SU-DHL-6 (cell line): Measurements from ENCODE around the gene CACNG1.
"Not testable (repeated sequence)": the region's sequence is repeated elsewhere in the genome, so short reads cannot be mapped to it uniquely, and the experiment has no call there.

ENCODE experiments used
- H2AFZ ChIP-seq: fragments of 200-600 bp; sonication (generic); 2 replicates; pipeline ENCODE4 v1.6.1; 2014; ENCODE audit warnings: low read depth, mild to moderate bottlenecking, moderate library complexity, mixed read lengths, antibody characterized with exemption, low read length; ENCODE audit not compliant: severe bottlenecking
- H3F3A ChIP-seq: fragments of 200-600 bp; shearing (Covaris generic); 2 replicates; pipeline ENCODE4 v1.6.0; 2016; ENCODE audit warnings: antibody characterized with exemption, mild to moderate bottlenecking; ENCODE audit not compliant: insufficient read depth
- H3K27ac ChIP-seq: fragments of 200-600 bp; sonication (generic); 2 replicates; pipeline ENCODE4 v1.5.1; 2016; ENCODE audit warnings: low read depth, mild to moderate bottlenecking, low read length, moderate library complexity, mixed read lengths
- H3K27me3 ChIP-seq: fragments of 200-600 bp; sonication (generic), shearing (Covaris generic); 2 replicates; pipeline ENCODE4 v1.6.0; 2014; ENCODE audit warnings: mild to moderate bottlenecking, low read length
- H3K36me3 ChIP-seq: fragments of 200-600 bp; sonication (generic); 2 replicates; pipeline ENCODE4 v1.6.1; 2014; ENCODE audit warnings: mild to moderate bottlenecking, low read length, mixed read lengths
- H3K4me2 ChIP-seq: fragments of 300-600, 200-600 bp; shearing (Covaris generic), sonication (generic); 2 replicates; pipeline ENCODE4 v1.6.0; 2014; ENCODE audit warnings: low read length, low read depth, mild to moderate bottlenecking; ENCODE audit not compliant: poor library complexity, severe bottlenecking
- H3K4me3 ChIP-seq: fragments of 200-600 bp; sonication (generic); 2 replicates; pipeline ENCODE4 v1.5.1; 2014; ENCODE audit warnings: antibody characterized with exemption, low read length, mild to moderate bottlenecking, mixed read lengths; ENCODE audit not compliant: insufficient read depth, poor library complexity, severe bottlenecking
- H3K79me2 ChIP-seq: fragments of 200-600 bp; sonication (generic); 2 replicates; pipeline ENCODE4 v1.6.1; 2014; ENCODE audit warnings: mild to moderate bottlenecking, low read length, moderate library complexity; ENCODE audit not compliant: insufficient read depth
- H3K9ac ChIP-seq: fragments of 200-600 bp; sonication (generic); 2 replicates; pipeline ENCODE4 v1.7.0; 2014; ENCODE audit warnings: mild to moderate bottlenecking, low read length
- H3K9me2 ChIP-seq: fragments of 200-600 bp; sonication (generic); replicated peaks from 2 replicates; pipeline ENCODE4 v1.6.1; 2014; ENCODE audit warnings: low read length; ENCODE audit not compliant: insufficient read depth
- H3K9me3 ChIP-seq: fragments of 200-600 bp; sonication (generic); 2 replicates; pipeline ENCODE4 v1.6.1; 2014; ENCODE audit warnings: low read length, mixed read lengths; ENCODE audit not compliant: insufficient read depth
- H4K20me1 ChIP-seq: fragments of 200-600 bp; sonication (generic); 2 replicates; pipeline ENCODE4 v1.6.1; 2014; ENCODE audit warnings: low read depth, mild to moderate bottlenecking, antibody characterized with exemption, low read length, moderate library complexity, mixed read lengths
- CTCF ChIP-seq: fragments of 200-600 bp; sonication (generic); IDR thresholded peaks from one replicate; pipeline ENCODE4 v1.5.1; 2017; ENCODE audit warnings: antibody characterized with exemption, mild to moderate bottlenecking, low read length, moderate library complexity; ENCODE audit not compliant: insufficient read depth, poor library complexity, severe bottlenecking
- EZH2phosphoT487 ChIP-seq: fragments of 200-600 bp; sonication (generic), shearing (Covaris generic); conservative IDR thresholded peaks from 2 replicates; pipeline ENCODE4 v1.6.1; 2018; ENCODE audit warnings: mild to moderate bottlenecking, antibody characterized with exemption, low read length, moderate library complexity, mixed read lengths

CACNG1 gene

GRCh38 chr17:67090341-67090740 lies 46.0 kb downstream of the CACNG1 start:
- peaks cover 10% of the 10 kb centered on the region for H3K36me3 ChIP-seq

GRCh38 chr17:67092291-67092690 lies 47.9 kb downstream of the CACNG1 start:
- TF ChIP-seq CTCF (no peak), EZH2phosphoT487 (no peak)
- no peaks in the 10 kb centered on the region for H3F3A ChIP-seq
- H2AFZ ChIP-seq: no peak overlapping the region
- H3K9ac ChIP-seq: no peak overlapping the region
- no peaks in the 10 kb centered on the region for H3K9me3 ChIP-seq
- no peak overlapping the region for H3K4me3 ChIP-seq
- H3K4me2 ChIP-seq: no peak overlapping the region
- no peaks in the 10 kb centered on the region for H3K27me3 ChIP-seq
- no peaks in the 10 kb centered on the region for H3K36me3 ChIP-seq
- H3K27ac ChIP-seq: no peak overlapping the region
- peaks cover 4% of the 10 kb centered on the region; the same call in 1 of the 2 replicates for H3K79me2 ChIP-seq
- H3K9me2 ChIP-seq: no peaks in the 10 kb centered on the region
- H4K20me1 ChIP-seq: no peaks in the 10 kb centered on the region

More at GRCh38 chr17:67090341-67090740, 46.0 kb downstream of the CACNG1 start:
- Histone ChIP-seq H3K9me2 (no peaks in the 10 kb centered on the region), H3K4me3 (no peak overlapping the region), H3K9me3 (no peaks in the 10 kb centered on the region), H3K27me3 (no peaks in the 10 kb centered on the region), H3K9ac (no peak overlapping the region), H3K4me2 (no peak overlapping the region), H3K79me2 (peaks cover 4% of the 10 kb centered on the region; the same call in 1 of the 2 replicates), H3F3A (no peaks in the 10 kb centered on the region), H2AFZ (no peak overlapping the region), H4K20me1 (no peaks in the 10 kb centered on the region), H3K27ac (no peak overlapping the region)
- TF ChIP-seq CTCF (no peak), EZH2phosphoT487 (no peak)

- not testable (repeated sequence) for H3K27me3 ChIP-seq, H4K20me1 ChIP-seq, H3K79me2 ChIP-seq, H3K9me3 ChIP-seq, H3K36me3 ChIP-seq, H3K4me2 ChIP-seq, H3K4me3 ChIP-seq, H2AFZ ChIP-seq, H3F3A ChIP-seq, H3K9me2 ChIP-seq, H3K27ac ChIP-seq, H3K9ac ChIP-seq
Observed at GRCh38 chr17:67092710-67093109, 48.4 kb downstream of the CACNG1 start.

- no peaks in the 10 kb centered on the region for H3K9me2 ChIP-seq
- H3K27me3 ChIP-seq: no peaks in the 10 kb centered on the region
- no peaks in the 10 kb centered on the region for H3F3A ChIP-seq
- no peak overlapping the region for H3K4me3 ChIP-seq
- no peaks in the 10 kb centered on the region; the same call in none of the 2 replicates for H4K20me1 ChIP-seq
- H3K4me2 ChIP-seq: no peak overlapping the region
- H3K36me3 ChIP-seq: no peaks in the 10 kb centered on the region
- TF ChIP-seq CTCF: no peak
- no peak for TF ChIP-seq EZH2phosphoT487
- H3K9ac ChIP-seq: no peak overlapping the region
- H3K79me2 ChIP-seq: peaks cover 4% of the 10 kb centered on the region; the same call in 1 of the 2 replicates
- no peaks in the 10 kb centered on the region for H3K9me3 ChIP-seq
- H3K27ac ChIP-seq: no peak overlapping the region
- H2AFZ ChIP-seq: no peak overlapping the region
Observed at GRCh38 chr17:67093348-67093747, 49.0 kb downstream of the CACNG1 start.

GRCh38 chr17:67095291-67095690 lies 50.9 kb downstream of the CACNG1 start:
- not testable (repeated sequence) for H3K4me3 ChIP-seq, H3K79me2 ChIP-seq, H3F3A ChIP-seq, H4K20me1 ChIP-seq, H3K27me3 ChIP-seq, H3K9me3 ChIP-seq, H3K9me2 ChIP-seq, H3K4me2 ChIP-seq, H3K36me3 ChIP-seq, H2AFZ ChIP-seq, H3K27ac ChIP-seq, H3K9ac ChIP-seq
